Astrocyte (in vitro differentiated cells and primary cell): Measurements from ENCODE around the gene BRF1.
"Not testable (repeated sequence)": the region's sequence is repeated elsewhere in the genome, so short reads cannot be mapped to it uniquely, and the experiment has no call there.

Source experiments
- CTCF ChIP-seq: IDR thresholded peaks from 2 replicates; pipeline ENCODE4 v1.5.1; 2011; ENCODE audit warnings: low read depth, mild to moderate bottlenecking, inconsistent platforms, low read length, moderate library complexity; ENCODE audit not compliant: insufficient read depth
- EZH2 ChIP-seq: IDR thresholded peaks from 2 replicates; pipeline ENCODE4 v1.6.1; 2012; ENCODE audit warnings: mild to moderate bottlenecking, low read length, inconsistent platforms; ENCODE audit not compliant: insufficient read depth

- TF ChIP-seq EZH2, CTCF: not testable (repeated sequence)
These were observed 23.4 kb downstream of the BRF1 start for GRCh38 chr14:105277448-105277847.
